Subcutaneous abdominal adipose tissue (tissue), 5 donors: ENCODE results near the gene SUCO.

Experiments used
- H3K27ac ChIP-seq: one replicate; pipeline ENCODE4 v1.7.0; 2013; ENCODE audit warnings: low read depth, mild to moderate bottlenecking, inconsistent platforms, low read length, moderate library complexity
- H3K27me3 ChIP-seq, 5 donors: one replicate each; pipeline ENCODE4 v1.7.0; 2013; ENCODE audit warnings: low read length in 5 of 5, inconsistent platforms in 1 of 5; ENCODE audit not compliant: control insufficient read depth in 5 of 5, insufficient read depth in 4 of 5
- H3K36me3 ChIP-seq, 5 donors: one replicate each; pipeline ENCODE4 v1.7.0; 2013; ENCODE audit warnings: low read length in 5 of 5; ENCODE audit not compliant: control insufficient read depth in 5 of 5, insufficient read depth in 5 of 5
- H3K4me1 ChIP-seq, 5 donors: one replicate each; pipeline ENCODE4 v1.7.0; 2013; ENCODE audit warnings: low read length in 5 of 5, mild to moderate bottlenecking in 3 of 5, moderate library complexity in 1 of 5; ENCODE audit not compliant: control insufficient read depth in 5 of 5, insufficient read depth in 5 of 5
- H3K4me3 ChIP-seq, 5 donors: one replicate each; pipeline ENCODE4 v1.7.0; 2013; ENCODE audit warnings: low read length in 5 of 5, low read depth in 1 of 5
- H3K9ac ChIP-seq, 5 donors: one replicate each; pipeline ENCODE4 v1.7.0; 2013; ENCODE audit warnings: low read length in 5 of 5, mild to moderate bottlenecking in 4 of 5, moderate library complexity in 3 of 5
- H3K9me3 ChIP-seq, 5 donors: one replicate each; pipeline ENCODE4 v1.7.0; 2013; ENCODE audit warnings: low read length in 5 of 5; ENCODE audit not compliant: control insufficient read depth in 5 of 5
- donor health status: healthy.
- donor health status: healthy.
- donor health status: healthy.
- donor health status: healthy.
- donor health status: healthy.

SUCO gene

GRCh38 chr1:172557270-172557669, 24.3 kb downstream of the SUCO start:
- Histone ChIP-seq H3K36me3 (peaks cover 15 to 35% (median 20%) of the 10 kb centered on the region in 5 donors), H3K27ac (no peak overlapping the region), H3K9me3 (no peaks in the 10 kb centered on the region), H3K9ac (no peak overlapping the region), H3K4me1 (no peaks in the 10 kb centered on the region), H3K27me3 (no peaks in the 10 kb centered on the region), H3K4me3 (no peak overlapping the region)

- no peak overlapping the region for H3K9ac ChIP-seq
- H3K27me3 ChIP-seq, result no peaks in the 10 kb centered on the region
- peaks cover 21 to 38% (median 23%) of the 10 kb centered on the region in 5 donors for H3K36me3 ChIP-seq
- H3K9me3 ChIP-seq, result no peaks in the 10 kb centered on the region
- no peak overlapping the region for H3K27ac ChIP-seq
- H3K4me1 ChIP-seq, result no peaks in the 10 kb centered on the region
- no peak overlapping the region for H3K4me3 ChIP-seq
These were observed 26.7 kb downstream of the SUCO start for GRCh38 chr1:172559572-172560210.

- Histone ChIP-seq H3K4me3 (no peak overlapping the region), H3K9me3 (no peaks in the 10 kb centered on the region), H3K27ac (no peak overlapping the region), H3K36me3 (peaks cover 28 to 52% (median 32%) of the 10 kb centered on the region in 5 donors), H3K4me1 (no peaks in the 10 kb centered on the region), H3K9ac (no peak overlapping the region), H3K27me3 (no peaks in the 10 kb centered on the region)
These were observed 28.3 kb downstream of the SUCO start for GRCh38 chr1:172561252-172561651.

GRCh38 chr1:172566196-172566997, 33.4 kb downstream of the SUCO start:
- H3K9me3 ChIP-seq, result no peaks in the 10 kb centered on the region
- H3K27ac ChIP-seq, result no peak overlapping the region
- H3K27me3 ChIP-seq, result no peaks in the 10 kb centered on the region
- peaks cover 16 to 46% (median 35%) of the 10 kb centered on the region in 5 donors for H3K36me3 ChIP-seq
- H3K4me3 ChIP-seq, result no peak overlapping the region
- no peaks in the 10 kb centered on the region for H3K4me1 ChIP-seq
- no peak overlapping the region for H3K9ac ChIP-seq

- H3K27ac ChIP-seq, result no peak overlapping the region
- peaks cover 16 to 42% (median 32%) of the 10 kb centered on the region in 5 donors for H3K36me3 ChIP-seq
- no peak overlapping the region for H3K9ac ChIP-seq
- H3K4me1 ChIP-seq, result no peaks in the 10 kb centered on the region
- H3K27me3 ChIP-seq, result no peaks in the 10 kb centered on the region
- H3K4me3 ChIP-seq, result no peak overlapping the region
- H3K9me3 ChIP-seq, result no peaks in the 10 kb centered on the region
These were observed 34.8 kb downstream of the SUCO start for GRCh38 chr1:172567720-172568119.

GRCh38 chr1:172574080-172574479, 41.1 kb downstream of the SUCO start:
- Histone ChIP-seq H3K36me3 (peaks cover 9 to 49% (median 16%) of the 10 kb centered on the region in 5 donors), H3K9me3 (no peaks in the 10 kb centered on the region), H3K27me3 (no peaks in the 10 kb centered on the region), H3K9ac (no peak overlapping the region), H3K4me3 (no peak overlapping the region), H3K27ac (no peak overlapping the region), H3K4me1 (peaks cover 0 to 3% (median 0%) of the 10 kb centered on the region in 5 donors)

GRCh38 chr1:172578586-172578985, 45.6 kb downstream of the SUCO start:
- Histone ChIP-seq H3K9ac (no peak overlapping the region), H3K27ac (no peak overlapping the region), H3K9me3 (no peaks in the 10 kb centered on the region), H3K27me3 (no peaks in the 10 kb centered on the region), H3K4me1 (peaks cover 0 to 3% (median 0%) of the 10 kb centered on the region in 5 donors), H3K36me3 (peaks cover 4 to 49% (median 11%) of the 10 kb centered on the region in 5 donors), H3K4me3 (no peak overlapping the region)

- Histone ChIP-seq H3K4me3 (no peak overlapping the region), H3K27ac (no peak overlapping the region), H3K9ac (no peak overlapping the region), H3K4me1 (peaks cover 0 to 3% (median 0%) of the 10 kb centered on the region in 5 donors), H3K27me3 (no peaks in the 10 kb centered on the region), H3K9me3 (no peaks in the 10 kb centered on the region), H3K36me3 (peaks cover 4 to 36% (median 11%) of the 10 kb centered on the region in 5 donors)
These were observed 48.3 kb downstream of the SUCO start for GRCh38 chr1:172581273-172581672.

GRCh38 chr1:172581779-172582178, 48.8 kb downstream of the SUCO start:
- Histone ChIP-seq H3K9me3 (no peaks in the 10 kb centered on the region), H3K4me3 (no peak overlapping the region), H3K27ac (no peak overlapping the region)

GRCh38 chr1:172582889-172583288, 49.9 kb downstream of the SUCO start:
- Histone ChIP-seq H3K27me3 (no peaks in the 10 kb centered on the region), H3K36me3 (peaks cover 4 to 39% (median 11%) of the 10 kb centered on the region in 5 donors), H3K9ac (no peak overlapping the region), H3K4me1 (peaks cover 0 to 3% (median 0%) of the 10 kb centered on the region in 5 donors), H3K9me3 (no peaks in the 10 kb centered on the region), H3K4me3 (no peak overlapping the region), H3K27ac (no peak overlapping the region)

More at GRCh38 chr1:172581779-172582178, 48.8 kb downstream of the SUCO start:
- no peaks in the 10 kb centered on the region for H3K27me3 ChIP-seq
- no peak overlapping the region for H3K9ac ChIP-seq
- peaks cover 0 to 3% (median 0%) of the 10 kb centered on the region in 5 donors for H3K4me1 ChIP-seq
- peaks cover 4 to 39% (median 11%) of the 10 kb centered on the region in 5 donors for H3K36me3 ChIP-seq
